Inflammatory macrophage treated with lipopolysaccharide for 4 hours (primary cell): Measurements from ENCODE around the gene VSIR.
A peak's percentile ranks its signal among the peaks of the same experiment; 100 is the strongest.

Experiments used
- DNase-seq: peaks from one replicate; pipeline ENCODE4 v3.0.0-alpha.2; 2020

VSIR gene

GRCh38 chr10:71782221-71782916 is 9.0 kb upstream of the VSIR start:
- no peak for DNase-seq

GRCh38 chr10:71780719-71781118 is 7.4 kb upstream of the VSIR start:
- DNase-seq, result no peak

- DNase-seq, result no peak
These were observed 6.8 kb upstream of the VSIR start for GRCh38 chr10:71780156-71780555.

GRCh38 chr10:71779641-71780040 is 6.3 kb upstream of the VSIR start:
- no peak for DNase-seq

GRCh38 chr10:71778071-71778825 is 4.9 kb upstream of the VSIR start:
- DNase-seq, result peak; percentile 88

- DNase-seq, result no peak
These were observed 4.1 kb upstream of the VSIR start for GRCh38 chr10:71777213-71777985.

- DNase-seq, result peak; percentile 63
These were observed 3.2 kb upstream of the VSIR start for GRCh38 chr10:71776481-71776925.

- peak; percentile 95 for DNase-seq
These were observed 1.8 kb upstream of the VSIR start for GRCh38 chr10:71774916-71775702.

GRCh38 chr10:71772832-71773220 is 494 bp downstream of the VSIR start:
- no peak for DNase-seq

- DNase-seq, result peak; percentile 42
These were observed 1.3 kb downstream of the VSIR start for GRCh38 chr10:71771821-71772617.

- no peak for DNase-seq
These were observed 2.1 kb downstream of the VSIR start for GRCh38 chr10:71771204-71771603.

- DNase-seq, result peak; percentile 88
These were observed 2.5 kb downstream of the VSIR start for GRCh38 chr10:71770789-71771188.

- DNase-seq, result peak; percentile 80
These were observed 3.1 kb downstream of the VSIR start for GRCh38 chr10:71770255-71770654.

GRCh38 chr10:71769279-71769823 is 4.0 kb downstream of the VSIR start:
- peak; percentile 66 for DNase-seq

GRCh38 chr10:71767420-71768035 is 5.8 kb downstream of the VSIR start:
- DNase-seq, result no peak

- peak; percentile 62 for DNase-seq
These were observed 6.5 kb downstream of the VSIR start for GRCh38 chr10:71766717-71767419.

- DNase-seq, result no peak
These were observed 7.2 kb downstream of the VSIR start for GRCh38 chr10:71765906-71766716.

GRCh38 chr10:71765176-71765904 is 8.0 kb downstream of the VSIR start:
- no peak for DNase-seq
